Loucy (cell line): Measurements from ENCODE around the gene PRMT6.
A peak's percentile ranks its signal among the peaks of the same experiment; 100 is the strongest.

Source experiments
- H2AFZ ChIP-seq: fragments of 200-600 bp; sonication (generic); 2 replicates; pipeline ENCODE4 v1.6.0; 2016; ENCODE audit warnings: antibody characterized with exemption, mild to moderate bottlenecking, low read length, moderate library complexity
- H3F3A ChIP-seq: fragments of 200-600 bp; 2 replicates; pipeline ENCODE4 v1.6.0; 2016; ENCODE audit warnings: antibody characterized with exemption, low read depth, mild to moderate bottlenecking
- H3K27me3 ChIP-seq: fragments of 200-600 bp; sonication (generic); 2 replicates; pipeline ENCODE4 v1.6.1; 2014; ENCODE audit warnings: low read length, mild to moderate bottlenecking; ENCODE audit not compliant: insufficient read depth, poor library complexity, severe bottlenecking
- H3K36me3 ChIP-seq: fragments of 200-600 bp; sonication (generic); 2 replicates; pipeline ENCODE4 v1.6.1; 2016; ENCODE audit warnings: low read length; ENCODE audit not compliant: insufficient read depth
- H3K4me1 ChIP-seq: fragments of 200-600 bp; sonication (generic); 2 replicates; pipeline ENCODE4 v1.5.1; 2014; ENCODE audit warnings: low read length, mild to moderate bottlenecking; ENCODE audit not compliant: insufficient read depth, poor library complexity, severe bottlenecking
- H3K4me2 ChIP-seq: fragments of 200-600 bp; sonication (generic); 2 replicates; pipeline ENCODE4 v1.6.0; 2014; ENCODE audit warnings: antibody characterized with exemption, low read length, low read depth, mild to moderate bottlenecking; ENCODE audit not compliant: poor library complexity, severe bottlenecking
- H3K4me3 ChIP-seq: fragments of 200-600 bp; sonication (generic); 2 replicates; pipeline ENCODE4 v1.5.1; 2014; ENCODE audit warnings: low read length, mild to moderate bottlenecking, mixed read lengths; ENCODE audit not compliant: poor library complexity, severe bottlenecking
- H3K79me2 ChIP-seq: fragments of 200-600 bp; sonication (generic); 2 replicates; pipeline ENCODE4 v1.6.1; 2014; ENCODE audit warnings: low read length; ENCODE audit not compliant: insufficient read depth
- H3K9ac ChIP-seq: fragments of 200-600 bp; sonication (generic); 2 replicates; pipeline ENCODE4 v1.6.0; 2014; ENCODE audit warnings: mild to moderate bottlenecking, low read depth, low read length, moderate library complexity; ENCODE audit not compliant: poor library complexity, severe bottlenecking
- H3K9me2 ChIP-seq: fragments of 200-600 bp; sonication (generic); replicated peaks from 2 replicates; pipeline ENCODE4 v1.6.1; 2016; ENCODE audit warnings: low read depth, low read length, mixed read lengths
- H3K9me3 ChIP-seq: fragments of 200-600 bp; sonication (generic); 2 replicates; pipeline ENCODE4 v1.6.1; 2014; ENCODE audit warnings: mild to moderate bottlenecking, antibody characterized with exemption, low read length, low read depth; ENCODE audit not compliant: insufficient read depth
- H4K20me1 ChIP-seq: fragments of 200-600 bp; sonication (generic); 2 replicates; pipeline ENCODE4 v1.6.0; 2014; ENCODE audit warnings: antibody characterized with exemption, low read length, mild to moderate bottlenecking; ENCODE audit not compliant: insufficient read depth, poor library complexity, severe bottlenecking
- EZH2phosphoT487 ChIP-seq: fragments of 200-600 bp; IDR thresholded peaks from 2 replicates; pipeline ENCODE4 v1.6.1; 2018; ENCODE audit warnings: antibody characterized with exemption, mild to moderate bottlenecking, moderate library complexity, borderline replicate concordance
- TF ChIP-seq, protein P1 (sequence below): fragments of 200-600 bp; sonication (generic); conservative IDR thresholded peaks from 2 replicates; pipeline ENCODE4 v1.5.1; 2014; ENCODE audit warnings: mild to moderate bottlenecking, antibody characterized with exemption, low read length

Gene PRMT6

DNA sequence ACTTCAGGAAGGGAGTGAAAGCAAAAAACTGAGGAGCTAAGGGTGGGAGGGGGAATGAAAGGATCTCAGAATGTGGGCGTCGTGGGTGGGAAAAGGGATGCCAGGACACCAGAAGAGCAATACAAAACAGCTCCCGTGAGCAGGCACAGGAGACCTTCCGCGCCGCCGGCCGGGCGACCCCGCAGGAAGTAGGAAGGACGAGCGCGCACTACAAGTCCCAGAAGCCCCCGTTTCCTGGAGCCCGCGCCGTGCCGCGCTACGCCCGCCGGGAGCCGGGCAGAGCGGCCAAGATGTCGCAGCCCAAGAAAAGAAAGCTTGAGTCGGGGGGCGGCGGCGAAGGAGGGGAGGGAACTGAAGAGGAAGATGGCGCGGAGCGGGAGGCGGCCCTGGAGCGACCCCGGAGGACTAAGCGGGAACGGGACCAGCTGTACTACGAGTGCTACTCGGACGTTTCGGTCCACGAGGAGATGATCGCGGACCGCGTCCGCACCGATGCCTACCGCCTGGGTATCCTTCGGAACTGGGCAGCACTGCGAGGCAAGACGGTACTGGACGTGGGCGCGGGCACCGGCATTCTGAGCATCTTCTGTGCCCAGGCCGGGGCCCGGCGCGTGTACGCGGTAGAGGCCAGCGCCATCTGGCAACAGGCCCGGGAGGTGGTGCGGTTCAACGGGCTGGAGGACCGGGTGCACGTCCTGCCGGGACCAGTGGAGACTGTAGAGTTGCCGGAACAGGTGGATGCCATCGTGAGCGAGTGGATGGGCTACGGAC, at the start of gene PRMT6:
Gene PRMT6 (plus strand): TSS at position 249 of the 771 bp plus-strand sequence. CDS start 42 bp downstream, at position 291.
- Histone ChIP-seq H4K20me1 (no peaks in the 10 kb centered on the region), H2AFZ (peak within 1 kb of the TSS; percentile 96), H3K79me2 (peaks cover 23% of the 10 kb centered on the region), H3K4me1 (peaks cover 23% of the 10 kb centered on the region), H3K9ac (peak within 1 kb of the TSS; percentile 86), H3F3A (no peaks in the 10 kb centered on the region), H3K9me3 (no peaks in the 10 kb centered on the region), H3K27me3 (no peaks in the 10 kb centered on the region), H3K4me3 (peak within 1 kb of the TSS; percentile 80), H3K4me2 (peak within 1 kb of the TSS; percentile 92), H3K36me3 (no peaks in the 10 kb centered on the region), H3K9me2 (no peaks in the 10 kb centered on the region)
- no peak for TF ChIP-seq EZH2phosphoT487
- TF ChIP-seq, protein P1, sequence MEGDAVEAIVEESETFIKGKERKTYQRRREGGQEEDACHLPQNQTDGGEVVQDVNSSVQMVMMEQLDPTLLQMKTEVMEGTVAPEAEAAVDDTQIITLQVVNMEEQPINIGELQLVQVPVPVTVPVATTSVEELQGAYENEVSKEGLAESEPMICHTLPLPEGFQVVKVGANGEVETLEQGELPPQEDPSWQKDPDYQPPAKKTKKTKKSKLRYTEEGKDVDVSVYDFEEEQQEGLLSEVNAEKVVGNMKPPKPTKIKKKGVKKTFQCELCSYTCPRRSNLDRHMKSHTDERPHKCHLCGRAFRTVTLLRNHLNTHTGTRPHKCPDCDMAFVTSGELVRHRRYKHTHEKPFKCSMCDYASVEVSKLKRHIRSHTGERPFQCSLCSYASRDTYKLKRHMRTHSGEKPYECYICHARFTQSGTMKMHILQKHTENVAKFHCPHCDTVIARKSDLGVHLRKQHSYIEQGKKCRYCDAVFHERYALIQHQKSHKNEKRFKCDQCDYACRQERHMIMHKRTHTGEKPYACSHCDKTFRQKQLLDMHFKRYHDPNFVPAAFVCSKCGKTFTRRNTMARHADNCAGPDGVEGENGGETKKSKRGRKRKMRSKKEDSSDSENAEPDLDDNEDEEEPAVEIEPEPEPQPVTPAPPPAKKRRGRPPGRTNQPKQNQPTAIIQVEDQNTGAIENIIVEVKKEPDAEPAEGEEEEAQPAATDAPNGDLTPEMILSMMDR: 0 out of 2 replicates have a peak, but pooled peaks have one; percentile 8

DNA sequence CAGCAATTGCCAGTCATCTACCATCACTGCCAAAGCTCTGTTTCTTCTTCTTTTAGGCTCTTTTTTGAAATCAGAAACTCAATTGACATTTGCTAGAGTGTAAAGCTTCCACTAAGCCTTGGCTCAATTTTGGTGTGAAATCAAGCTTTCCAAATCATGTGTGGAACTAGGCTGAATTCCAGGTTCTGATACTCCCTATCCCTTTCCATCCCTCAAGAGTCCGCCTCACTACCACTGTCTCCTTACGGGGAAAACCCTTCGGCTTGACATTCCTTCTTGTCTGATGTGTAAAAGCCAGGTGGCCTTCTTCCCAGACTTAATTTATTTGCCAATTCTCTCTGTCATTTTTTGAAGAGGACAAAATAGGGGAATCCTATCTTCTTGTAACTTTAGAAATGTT, 47.2 kb upstream of the PRMT6 start:
- Histone ChIP-seq H3K9ac (no peak overlapping the region), H3K9me2 (no peaks in the 10 kb centered on the region), H3K4me3 (no peak overlapping the region), H3K79me2 (no peaks in the 10 kb centered on the region), H3F3A (no peaks in the 10 kb centered on the region), H3K9me3 (no peaks in the 10 kb centered on the region), H3K4me1 (no peaks in the 10 kb centered on the region), H3K36me3 (no peaks in the 10 kb centered on the region), H4K20me1 (no peaks in the 10 kb centered on the region), H3K4me2 (no peak overlapping the region), H2AFZ (no peak overlapping the region), H3K27me3 (no peaks in the 10 kb centered on the region)
- TF ChIP-seq, protein P1: no peak
- TF ChIP-seq EZH2phosphoT487: no peak

DNA sequence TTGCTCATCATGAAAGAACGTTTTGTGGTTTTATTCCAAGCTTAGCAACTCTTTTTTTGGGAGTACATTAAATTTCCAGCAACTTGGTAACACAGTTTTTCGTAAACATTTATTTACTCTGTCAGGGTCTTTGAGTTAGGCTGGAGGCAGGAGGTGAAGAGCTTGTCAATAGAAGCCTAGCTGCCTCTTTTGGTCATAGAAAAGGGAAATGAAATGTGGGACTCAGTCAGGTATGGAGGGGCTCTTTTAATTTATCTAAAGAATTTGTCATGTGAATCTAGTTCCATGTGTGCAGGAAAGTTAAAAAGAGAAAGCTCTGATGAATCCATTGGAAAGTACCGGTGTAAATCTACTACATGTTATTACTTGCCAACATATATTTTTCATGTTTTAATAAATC, 45.9 kb upstream of the PRMT6 start:
- Histone ChIP-seq H3K36me3 (no peaks in the 10 kb centered on the region), H3K9me3 (no peaks in the 10 kb centered on the region), H2AFZ (no peak overlapping the region), H3K9me2 (no peaks in the 10 kb centered on the region), H3K9ac (no peak overlapping the region), H3F3A (no peaks in the 10 kb centered on the region), H3K27me3 (no peaks in the 10 kb centered on the region), H4K20me1 (no peaks in the 10 kb centered on the region), H3K4me2 (no peak overlapping the region), H3K4me1 (no peaks in the 10 kb centered on the region), H3K4me3 (no peak overlapping the region), H3K79me2 (no peaks in the 10 kb centered on the region)
- TF ChIP-seq EZH2phosphoT487: no peak
- TF ChIP-seq, protein P1: no peak
